Calu3 (cell line): ENCODE data around the gene CD81. TPM values are rescaled to one million over a fixed set of nuclear protein-coding genes. Genes with fewer than 3 reads are reported as not detected.
A peak's percentile ranks its signal among the peaks of the same experiment; 100 is the strongest.

Experiments used
- BruUV-seq: library from RNA; stranded (reverse); fragments of 400-500 nt; replicated peaks from 2 replicates; lab custom pipeline; 2021; lab: Mats Ljungman, UMichigan
- CTCF ChIA-PET: fragments of 300-600 bp; sonication (Branson Sonifier 250); formaldehyde crosslinking; loops from one replicate; lab custom pipeline; 2022; ENCODE audit warnings: antibody characterized with exemption; lab: Charles Lee
- DNase-seq: peaks from one replicate; pipeline ENCODE4 v3.0.0; 2022
- H3K27ac Mint-ChIP-seq: one replicate; pipeline ENCODE4 v1.8.0; 2022; ENCODE audit warnings: mixed read lengths; ENCODE audit not compliant: unreplicated experiment
- H3K27me3 Mint-ChIP-seq: one replicate; pipeline ENCODE4 v1.8.0; 2022; ENCODE audit warnings: mixed read lengths; ENCODE audit not compliant: unreplicated experiment
- H3K36me3 Mint-ChIP-seq: one replicate; pipeline ENCODE4 v1.8.0; 2022; ENCODE audit warnings: mild to moderate bottlenecking, moderate library complexity, mixed read lengths; ENCODE audit not compliant: insufficient read depth, unreplicated experiment
- H3K4me1 Mint-ChIP-seq: one replicate; pipeline ENCODE4 v1.8.0; 2022; ENCODE audit warnings: mild to moderate bottlenecking, low read depth, mixed read lengths; ENCODE audit not compliant: unreplicated experiment
- H3K4me3 Mint-ChIP-seq: one replicate; pipeline ENCODE4 v1.8.0; 2022; ENCODE audit warnings: mild to moderate bottlenecking, low read depth, moderate library complexity, mixed read lengths; ENCODE audit not compliant: unreplicated experiment
- H3K9me3 Mint-ChIP-seq: one replicate; pipeline ENCODE4 v1.8.0; 2022; ENCODE audit warnings: low read depth, mixed read lengths; ENCODE audit not compliant: unreplicated experiment
- CTCF ChIP-seq: fragments of 200-600 bp; IDR thresholded peaks from one replicate; pipeline ENCODE4 v1.8.0; 2022; ENCODE audit warnings: antibody characterized with exemption; ENCODE audit not compliant: unreplicated experiment
- intact Hi-C: fragments of 100-400 bp; cut with micrococcal nuclease; formaldehyde crosslinking; loops from one replicate; pipeline ENCODE4 v1.10.0; 2022; ENCODE audit not compliant: unreplicated experiment
- total RNA-seq: library from RNA; stranded (reverse); gene quantifications from 2 replicates; pipeline ENCODE4 v1.2.3, GENCODE V29; 2022

CD81 gene
- total RNA-seq, 1 experiment from 2014 or later = 283 TPM

GRCh38 chr11:2420502-2421225, 43.6 kb downstream of the CD81 start:
- no peaks in the 10 kb centered on the region for H3K4me1 Mint-ChIP-seq
- peak; percentile 84 for DNase-seq
- CTCF ChIA-PET = interaction anchor here (0.9 to 3.1 kb wide), 9 partner anchors 11 to 234 kb away, joined by 3 to 97 read pairs (median 5); partner anchors contain the start of gene TSSC4
- no peaks in the 10 kb centered on the region for H3K9me3 Mint-ChIP-seq
- no TSS peak for BruUV-seq
- no peaks in the 10 kb centered on the region for H3K36me3 Mint-ChIP-seq
- intact Hi-C loops = loop anchor here (5.0 kb wide), 1 partner anchor 223 kb away; no protein-coding TSS in a partner anchor
- peak; percentile 90 for TF ChIP-seq CTCF
- H3K4me3 Mint-ChIP-seq = no peak overlapping the region
- H3K27me3 Mint-ChIP-seq = peaks cover 29% of the 10 kb centered on the region
- no peak overlapping the region for H3K27ac Mint-ChIP-seq

- no peaks in the 10 kb centered on the region for H3K9me3 Mint-ChIP-seq
- no peak for DNase-seq
- intact Hi-C loops = loop anchor here (5.0 kb wide), 1 partner anchor 224 kb away; no protein-coding TSS in a partner anchor
Observed at GRCh38 chr11:2421226-2421994, 44.3 kb downstream of the CD81 start.

GRCh38 chr11:2421996-2422395, 44.9 kb downstream of the CD81 start:
- no peaks in the 10 kb centered on the region for H3K9me3 Mint-ChIP-seq

More at GRCh38 chr11:2421226-2421994, 44.3 kb downstream of the CD81 start:
- peaks cover 29% of the 10 kb centered on the region for H3K27me3 Mint-ChIP-seq
- no peak overlapping the region for H3K4me3 Mint-ChIP-seq
- BruUV-seq = no TSS peak
- H3K36me3 Mint-ChIP-seq = no peaks in the 10 kb centered on the region
- CTCF ChIA-PET = interaction anchor here (0.6 to 3.1 kb wide), 11 partner anchors 12 to 235 kb away, joined by 3 to 97 read pairs (median 5); partner anchors contain the start of gene TSSC4
- no peaks in the 10 kb centered on the region for H3K4me1 Mint-ChIP-seq
- no peak for TF ChIP-seq CTCF
- H3K27ac Mint-ChIP-seq = no peak overlapping the region

More at GRCh38 chr11:2421996-2422395, 44.9 kb downstream of the CD81 start:
- Mint-ChIP-seq H3K4me1 (no peaks in the 10 kb centered on the region), H3K4me3 (no peak overlapping the region), H3K36me3 (no peaks in the 10 kb centered on the region), H3K27ac (no peak overlapping the region), H3K27me3 (peaks cover 28% of the 10 kb centered on the region)
- CTCF ChIA-PET = interaction anchor here (0.5 to 0.9 kb wide), 3 partner anchors 22 to 209 kb away, joined by 3 to 7 read pairs (median 5); partner anchors contain the start of gene TSSC4
- TF ChIP-seq CTCF = no peak
- DNase-seq = no peak
- BruUV-seq = no TSS peak
- intact Hi-C loops = loop anchor here (5.0 kb wide), 1 partner anchor 225 kb away; no protein-coding TSS in a partner anchor
